Lower leg skin (tissue), 3 donors: ENCODE measurements around the gene KRT78.

Source experiments
- POLR2A ChIP-seq, 2 donors: fragments of 450-650 bp; IDR thresholded peaks; one replicate each; pipeline ENCODE4 v1.6.1; 2016 to 2017; ENCODE audit warnings: antibody characterized with exemption in 2 of 2, mild to moderate bottlenecking in 1 of 2, moderate library complexity in 1 of 2
- TF ChIP-seq, protein P1 (sequence below), 3 donors: fragments of 450-650 bp; IDR thresholded peaks; one replicate each; pipeline ENCODE4 v1.5.1; 2016; ENCODE audit warnings: antibody characterized with exemption in 3 of 3, mild to moderate bottlenecking in 3 of 3, moderate library complexity in 2 of 3

DNA sequence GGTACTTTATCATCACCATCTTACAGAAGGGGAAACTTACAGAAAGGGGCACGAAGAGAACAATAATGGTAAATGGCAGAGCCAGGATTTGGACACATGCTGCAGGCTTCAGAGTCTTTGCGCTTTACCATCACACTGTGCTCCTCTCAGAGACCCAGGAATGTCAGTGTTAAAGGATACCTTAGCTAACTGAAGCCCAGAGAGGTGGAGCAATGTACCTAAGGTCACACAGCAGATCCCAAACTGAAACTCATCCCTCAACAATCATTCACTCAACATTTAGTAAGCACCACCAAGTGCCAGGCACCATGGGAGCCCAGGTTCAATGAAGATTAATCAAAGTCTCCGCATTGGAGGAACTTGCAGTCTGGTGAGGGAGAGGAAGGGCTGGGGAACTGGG is 8.0 kb upstream of the KRT78 start:
- TF ChIP-seq, protein P1, sequence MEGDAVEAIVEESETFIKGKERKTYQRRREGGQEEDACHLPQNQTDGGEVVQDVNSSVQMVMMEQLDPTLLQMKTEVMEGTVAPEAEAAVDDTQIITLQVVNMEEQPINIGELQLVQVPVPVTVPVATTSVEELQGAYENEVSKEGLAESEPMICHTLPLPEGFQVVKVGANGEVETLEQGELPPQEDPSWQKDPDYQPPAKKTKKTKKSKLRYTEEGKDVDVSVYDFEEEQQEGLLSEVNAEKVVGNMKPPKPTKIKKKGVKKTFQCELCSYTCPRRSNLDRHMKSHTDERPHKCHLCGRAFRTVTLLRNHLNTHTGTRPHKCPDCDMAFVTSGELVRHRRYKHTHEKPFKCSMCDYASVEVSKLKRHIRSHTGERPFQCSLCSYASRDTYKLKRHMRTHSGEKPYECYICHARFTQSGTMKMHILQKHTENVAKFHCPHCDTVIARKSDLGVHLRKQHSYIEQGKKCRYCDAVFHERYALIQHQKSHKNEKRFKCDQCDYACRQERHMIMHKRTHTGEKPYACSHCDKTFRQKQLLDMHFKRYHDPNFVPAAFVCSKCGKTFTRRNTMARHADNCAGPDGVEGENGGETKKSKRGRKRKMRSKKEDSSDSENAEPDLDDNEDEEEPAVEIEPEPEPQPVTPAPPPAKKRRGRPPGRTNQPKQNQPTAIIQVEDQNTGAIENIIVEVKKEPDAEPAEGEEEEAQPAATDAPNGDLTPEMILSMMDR (IDR thresholded peaks at IDR 0.05): no peak
- TF ChIP-seq POLR2A (IDR thresholded peaks at IDR 0.05): no peak
